Esophagus squamous epithelium (tissue), 5 donors: Measurements from ENCODE around the gene SRBD1. TPM values are rescaled to one million over a fixed set of nuclear protein-coding genes. Genes with fewer than 3 reads are reported as not detected.

Experiments used
- DNase-seq: peaks from one replicate; lab custom pipeline; 2025; lab: John Stamatoyannopoulos, UW
- H3K27ac ChIP-seq, 4 donors: fragments of 200-600 bp; sonication (generic); one replicate each; pipeline ENCODE4 v1.5.1; 2016 to 2019; ENCODE audit warnings: mild to moderate bottlenecking in 1 of 4
- H3K27me3 ChIP-seq, 4 donors: fragments of 200-600 bp; sonication (generic); 1 replicate in 3 of 4; 2 replicates in 1 of 4; pipeline versions ENCODE4 v1.5.1 to v1.6.0; 2017 to 2021; ENCODE audit warnings: antibody characterized with exemption in 1 of 4
- H3K36me3 ChIP-seq, 3 donors: fragments of 200-600 bp; sonication (generic); one replicate each; pipeline ENCODE4 v1.5.1; 2016 to 2019
- H3K4me1 ChIP-seq, 3 donors: fragments of 200-600 bp; sonication (generic); one replicate each; pipeline ENCODE4 v1.5.1; 2017 to 2019
- H3K4me3 ChIP-seq, 4 donors: fragments of 200-600 bp; sonication (generic); 1 replicate in 3 of 4; 2 replicates in 1 of 4; pipeline ENCODE4 v1.5.1; 2016 to 2019; ENCODE audit warnings: mild to moderate bottlenecking in 2 of 4, moderate library complexity in 1 of 4
- H3K9me3 ChIP-seq, 3 donors: fragments of 200-600 bp; sonication (generic); one replicate each; pipeline ENCODE4 v1.5.1; 2016 to 2019
- POLR2A ChIP-seq, 4 donors: fragments of 450-650 bp; IDR thresholded peaks; one replicate each; pipeline ENCODE4 v1.6.1; 2017; ENCODE audit warnings: antibody characterized with exemption in 4 of 4, mild to moderate bottlenecking in 4 of 4, moderate library complexity in 3 of 4
- WGBS, 2 donors: methylation state at CpG; one replicate each; pipeline ENCODE4 v1.1.5; 2018; 5-methylcytosine and 5-hydroxymethylcytosine counted together
- intact Hi-C: fragments of 100-400 bp; cut with DNase I; formaldehyde crosslinking; loops from one replicate; pipeline ENCODE4 v1.15.0; 2022
- total RNA-seq, 4 donors: library from RNA; depleted of rRNA; stranded (reverse); fragments of >200 nt; gene quantifications; one replicate each; pipeline ENCODE4 v1.1.0, GENCODE V29; 2016
- TF ChIP-seq, protein P1 (sequence below), 6 experiments: fragments of 450-650 bp in 4 of 6; fragments of 200-600 bp in 2 of 6; sonication (generic) in 2 of 6; IDR thresholded peaks; one replicate each; pipeline ENCODE4 v1.5.1; 2016 to 2019; ENCODE audit warnings: antibody characterized with exemption in 6 of 6, mild to moderate bottlenecking in 4 of 6, moderate library complexity in 4 of 6
- donor health status: DM: yes; HTN: yes; CAD: no.

Gene SRBD1
- total RNA-seq, 4 donors from 2014 or later = 5.0 to 21.6 (median 13.1) TPM

GRCh38 chr2:45403036-45403435 lies 208.0 kb downstream of the SRBD1 start:
- Histone ChIP-seq H3K27ac (no peak overlapping the region), H3K27me3 (no peaks in the 10 kb centered on the region), H3K4me1 (no peaks in the 10 kb centered on the region), H3K9me3 (no peaks in the 10 kb centered on the region), H3K36me3 (no peaks in the 10 kb centered on the region), H3K4me3 (no peak overlapping the region)
- no peak for DNase-seq
- intact Hi-C loops = no loop called here
- TF ChIP-seq POLR2A (IDR thresholded peaks at IDR 0.05) = no peak
- TF ChIP-seq, protein P1, sequence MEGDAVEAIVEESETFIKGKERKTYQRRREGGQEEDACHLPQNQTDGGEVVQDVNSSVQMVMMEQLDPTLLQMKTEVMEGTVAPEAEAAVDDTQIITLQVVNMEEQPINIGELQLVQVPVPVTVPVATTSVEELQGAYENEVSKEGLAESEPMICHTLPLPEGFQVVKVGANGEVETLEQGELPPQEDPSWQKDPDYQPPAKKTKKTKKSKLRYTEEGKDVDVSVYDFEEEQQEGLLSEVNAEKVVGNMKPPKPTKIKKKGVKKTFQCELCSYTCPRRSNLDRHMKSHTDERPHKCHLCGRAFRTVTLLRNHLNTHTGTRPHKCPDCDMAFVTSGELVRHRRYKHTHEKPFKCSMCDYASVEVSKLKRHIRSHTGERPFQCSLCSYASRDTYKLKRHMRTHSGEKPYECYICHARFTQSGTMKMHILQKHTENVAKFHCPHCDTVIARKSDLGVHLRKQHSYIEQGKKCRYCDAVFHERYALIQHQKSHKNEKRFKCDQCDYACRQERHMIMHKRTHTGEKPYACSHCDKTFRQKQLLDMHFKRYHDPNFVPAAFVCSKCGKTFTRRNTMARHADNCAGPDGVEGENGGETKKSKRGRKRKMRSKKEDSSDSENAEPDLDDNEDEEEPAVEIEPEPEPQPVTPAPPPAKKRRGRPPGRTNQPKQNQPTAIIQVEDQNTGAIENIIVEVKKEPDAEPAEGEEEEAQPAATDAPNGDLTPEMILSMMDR (IDR thresholded peaks at IDR 0.05) = no peak

DNA sequence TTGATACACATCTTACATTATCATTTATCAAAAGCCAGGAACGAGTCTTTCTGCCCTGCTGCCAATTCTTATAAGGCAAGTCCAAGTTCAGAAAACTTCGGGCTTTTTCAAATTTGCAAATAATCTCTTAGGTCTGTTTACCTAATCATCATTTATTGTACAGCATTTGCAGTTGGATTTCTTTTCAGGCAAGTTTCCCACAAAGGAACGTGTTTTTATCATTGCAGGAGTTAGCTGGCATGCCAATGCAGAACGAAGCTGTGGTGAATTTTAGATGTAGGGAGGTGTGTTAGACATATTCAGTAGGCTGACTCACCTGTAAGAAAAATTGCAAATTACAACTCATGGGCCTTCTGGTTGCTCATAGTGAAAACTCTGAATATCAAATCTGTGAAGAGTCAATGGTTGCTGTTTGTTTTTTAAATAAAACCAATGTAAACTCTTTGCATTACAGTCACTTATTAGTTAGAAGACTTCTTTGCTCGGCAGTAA lies 209.6 kb downstream of the SRBD1 start:
- TF ChIP-seq, protein P1 (IDR thresholded peaks at IDR 0.05) = no peak
- no peak for TF ChIP-seq POLR2A (IDR thresholded peaks at IDR 0.05)
- H3K9me3 ChIP-seq = no peaks in the 10 kb centered on the region
- no peaks in the 10 kb centered on the region for H3K4me1 ChIP-seq
- intact Hi-C loops = no loop called here
- H3K27me3 ChIP-seq = no peaks in the 10 kb centered on the region
- no peak for DNase-seq
- H3K27ac ChIP-seq = no peak overlapping the region
- 35 to 53% methylated on average over 5 of the region's 5 CpGs for WGBS, 2 donors
- no peaks in the 10 kb centered on the region for H3K36me3 ChIP-seq
- H3K4me3 ChIP-seq = no peak overlapping the region

DNA sequence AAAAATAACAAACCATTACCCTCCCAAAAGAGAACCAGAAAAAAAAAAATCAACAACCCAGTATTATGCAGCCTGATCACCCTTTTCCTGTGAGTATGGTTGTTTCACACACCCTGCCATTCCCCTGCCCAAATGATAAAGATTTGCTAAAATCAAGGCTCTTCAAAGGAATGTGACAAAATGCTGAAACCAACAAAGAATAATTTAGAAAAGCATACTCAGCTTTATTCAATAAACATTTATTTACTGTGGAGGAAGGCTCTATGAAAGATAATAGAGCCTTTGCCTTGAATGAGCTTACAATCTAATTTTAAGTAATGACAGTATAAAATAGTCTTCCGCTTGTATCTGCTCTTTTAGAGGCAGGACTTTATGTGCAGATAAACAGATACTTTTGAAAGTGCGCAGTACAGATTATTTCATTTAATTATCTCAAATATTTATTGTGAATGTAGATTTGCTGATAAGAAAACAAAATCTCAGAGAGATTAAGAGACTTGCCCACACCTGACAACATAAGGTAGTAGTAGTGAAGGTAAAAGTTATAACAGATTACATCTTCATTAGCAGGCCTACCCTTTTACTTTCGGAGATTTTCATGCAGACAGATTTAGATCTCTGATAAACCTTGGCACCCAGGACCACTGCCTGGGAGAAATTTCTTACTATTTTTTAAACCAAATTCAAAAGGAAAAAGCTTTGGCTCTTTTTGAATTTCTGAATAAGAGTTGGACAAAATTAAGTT lies 211.9 kb downstream of the SRBD1 start:
- Histone ChIP-seq H3K4me3 (no peak overlapping the region), H3K9me3 (no peaks in the 10 kb centered on the region), H3K27me3 (no peaks in the 10 kb centered on the region), H3K27ac (no peak overlapping the region), H3K36me3 (no peaks in the 10 kb centered on the region), H3K4me1 (no peaks in the 10 kb centered on the region)
- intact Hi-C loops = no loop called here
- DNase-seq = no peak
- TF ChIP-seq, protein P1 (IDR thresholded peaks at IDR 0.05) = no peak
- no peak for TF ChIP-seq POLR2A (IDR thresholded peaks at IDR 0.05)
- WGBS, 2 donors = 97 to 100% methylated on average over 3 of the region's 3 CpGs

GRCh38 chr2:45397292-45397691 lies 213.8 kb downstream of the SRBD1 start:
- peaks cover 0 to 7% (median 0%) of the 10 kb centered on the region in 3 donors for H3K36me3 ChIP-seq
- whole genome bisulfite sequencing, 2 donors = 81 to 94% methylated on average over 1 of the region's 1 CpG

DNA sequence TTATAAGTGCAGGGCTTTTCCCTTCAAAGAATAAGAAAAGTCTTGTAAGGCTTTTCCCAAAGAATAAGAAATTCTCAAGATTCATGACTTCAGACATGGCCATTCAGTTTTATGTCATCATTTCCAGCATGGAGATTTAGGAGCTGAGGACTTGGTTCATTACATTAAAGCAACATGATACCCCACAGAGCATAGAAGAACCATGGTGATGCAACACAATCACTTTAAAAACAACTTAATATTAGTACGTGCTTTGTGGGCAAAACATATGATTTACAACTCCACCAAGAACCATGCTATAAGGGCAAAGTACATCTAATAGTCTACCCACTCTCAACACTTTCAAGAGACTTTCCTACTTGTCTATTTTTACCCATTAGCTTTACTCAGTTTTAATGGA lies 214.4 kb downstream of the SRBD1 start:
- no peak overlapping the region for H3K4me3 ChIP-seq
- WGBS, 2 donors = 95 to 100% methylated on average over 1 of the region's 1 CpG
- TF ChIP-seq POLR2A (IDR thresholded peaks at IDR 0.05) = no peak
- DNase-seq = no peak
- H3K4me1 ChIP-seq = no peaks in the 10 kb centered on the region
- H3K36me3 ChIP-seq = peaks cover 0 to 7% (median 0%) of the 10 kb centered on the region in 3 donors
- no peaks in the 10 kb centered on the region for H3K27me3 ChIP-seq
- no peaks in the 10 kb centered on the region for H3K9me3 ChIP-seq
- no peak overlapping the region for H3K27ac ChIP-seq
- intact Hi-C loops = no loop called here

More at GRCh38 chr2:45397292-45397691, 213.8 kb downstream of the SRBD1 start:
- no peak for DNase-seq
- no peaks in the 10 kb centered on the region for H3K4me1 ChIP-seq
- no peaks in the 10 kb centered on the region for H3K9me3 ChIP-seq
- intact Hi-C loops = no loop called here
- no peak overlapping the region for H3K27ac ChIP-seq
- H3K27me3 ChIP-seq = no peaks in the 10 kb centered on the region
- TF ChIP-seq POLR2A (IDR thresholded peaks at IDR 0.05) = no peak
- TF ChIP-seq, protein P1 (IDR thresholded peaks at IDR 0.05) = no peak
- H3K4me3 ChIP-seq = no peak overlapping the region
